Skeletal muscle satellite cell (primary cell): ENCODE measurements around the gene ANKRD36B. TPM values are rescaled to one million over a fixed set of nuclear protein-coding genes. Genes with fewer than 3 reads are reported as not detected.
"Not testable (repeated sequence)": the region's sequence is repeated elsewhere in the genome, so short reads cannot be mapped to it uniquely, and the experiment has no call there.

Experiments
- H3K27me3 ChIP-seq: 2 replicates; pipeline ENCODE4 v1.7.0; 2013; ENCODE audit warnings: low read length; ENCODE audit not compliant: control insufficient read depth, insufficient read depth
- H3K36me3 ChIP-seq: 2 replicates; pipeline ENCODE4 v1.7.0; 2013; ENCODE audit warnings: mild to moderate bottlenecking, control low read depth, low read length; ENCODE audit not compliant: insufficient read depth
- H3K4me1 ChIP-seq: 2 replicates; pipeline ENCODE4 v1.7.0; 2013; ENCODE audit warnings: low read length; ENCODE audit not compliant: control insufficient read depth, insufficient read depth
- H3K4me2 ChIP-seq: 2 replicates; pipeline ENCODE4 v1.7.0; 2013; ENCODE audit warnings: mild to moderate bottlenecking, low read length
- H3K4me3 ChIP-seq: 2 replicates; pipeline ENCODE4 v1.7.0; 2013; ENCODE audit warnings: low read length
- H3K9ac ChIP-seq: 2 replicates; pipeline ENCODE4 v1.7.0; 2013; ENCODE audit warnings: mild to moderate bottlenecking, low read depth, low read length, moderate library complexity
- H3K9me3 ChIP-seq: replicated peaks from 2 replicates; pipeline ENCODE4 v1.7.0; 2013; ENCODE audit warnings: mild to moderate bottlenecking, control low read depth, low read length
- total RNA-seq: library from RNA; depleted of rRNA; stranded (reverse); fragments of >200 nt; gene quantifications from 2 replicates; pipeline ENCODE4 v1.2.3, GENCODE V29; 2012; rRNA removed

The ANKRD36B gene
- total RNA-seq = 23.4 and 34.2 TPM in 2 replicates

- H3K27me3 ChIP-seq, H3K4me1 ChIP-seq, H3K36me3 ChIP-seq, H3K9me3 ChIP-seq: not testable (repeated sequence)
- Histone ChIP-seq H3K9ac (peak within 1 kb of the TSS; percentile 95), H3K4me3 (peak within 1 kb of the TSS; percentile 83), H3K4me2 (peak within 1 kb of the TSS; percentile 100)
Observed at GRCh38 chr2:97589598-97590510, at the start of gene ANKRD36B. ANKRD36B (minus strand) TSS chr2:97589877; CDS start chr2:97589685, 192 bp downstream.

- H3K4me2 ChIP-seq, H3K4me1 ChIP-seq, H3K9ac ChIP-seq, H3K27me3 ChIP-seq, H3K4me3 ChIP-seq, H3K9me3 ChIP-seq, H3K36me3 ChIP-seq: not testable (repeated sequence)
Observed at GRCh38 chr2:97626049-97626430, 36.4 kb upstream of the ANKRD36B start.

GRCh38 chr2:97625354-97626048, 35.8 kb upstream of the ANKRD36B start:
- H3K36me3 ChIP-seq, H3K9me3 ChIP-seq, H3K9ac ChIP-seq, H3K27me3 ChIP-seq, H3K4me3 ChIP-seq, H3K4me1 ChIP-seq, H3K4me2 ChIP-seq: not testable (repeated sequence)

GRCh38 chr2:97622976-97623375, 33.3 kb upstream of the ANKRD36B start:
- not testable (repeated sequence) for H3K36me3 ChIP-seq, H3K4me2 ChIP-seq, H3K4me3 ChIP-seq, H3K9ac ChIP-seq, H3K27me3 ChIP-seq, H3K9me3 ChIP-seq, H3K4me1 ChIP-seq

GRCh38 chr2:97620492-97620891, 30.8 kb upstream of the ANKRD36B start:
- not testable (repeated sequence) for H3K9ac ChIP-seq, H3K4me1 ChIP-seq, H3K4me2 ChIP-seq, H3K9me3 ChIP-seq, H3K27me3 ChIP-seq, H3K36me3 ChIP-seq, H3K4me3 ChIP-seq

- not testable (repeated sequence) for H3K4me3 ChIP-seq, H3K9ac ChIP-seq, H3K27me3 ChIP-seq, H3K4me1 ChIP-seq, H3K9me3 ChIP-seq, H3K36me3 ChIP-seq, H3K4me2 ChIP-seq
Observed at GRCh38 chr2:97618939-97619827, 29.5 kb upstream of the ANKRD36B start.

- H3K4me3 ChIP-seq = no peak overlapping the region
- H3K27me3 ChIP-seq = no peaks in the 10 kb centered on the region
- no peaks in the 10 kb centered on the region for H3K9me3 ChIP-seq
- no peak overlapping the region for H3K4me2 ChIP-seq
- H3K9ac ChIP-seq = no peak overlapping the region
- H3K4me1 ChIP-seq = no peaks in the 10 kb centered on the region
- H3K36me3 ChIP-seq = no peaks in the 10 kb centered on the region
Observed at GRCh38 chr2:97617911-97618310, 28.2 kb upstream of the ANKRD36B start.

GRCh38 chr2:97615746-97616145, 26.1 kb upstream of the ANKRD36B start:
- H3K27me3 ChIP-seq, H3K4me2 ChIP-seq, H3K9ac ChIP-seq, H3K9me3 ChIP-seq, H3K36me3 ChIP-seq, H3K4me1 ChIP-seq, H3K4me3 ChIP-seq: not testable (repeated sequence)

- H3K4me2 ChIP-seq, H3K4me3 ChIP-seq, H3K9ac ChIP-seq, H3K4me1 ChIP-seq, H3K27me3 ChIP-seq, H3K36me3 ChIP-seq, H3K9me3 ChIP-seq: not testable (repeated sequence)
Observed at GRCh38 chr2:97611895-97612294, 22.2 kb upstream of the ANKRD36B start.

GRCh38 chr2:97608745-97609144, 19.1 kb upstream of the ANKRD36B start:
- not testable (repeated sequence) for H3K36me3 ChIP-seq, H3K4me2 ChIP-seq, H3K9me3 ChIP-seq, H3K4me1 ChIP-seq, H3K4me3 ChIP-seq, H3K9ac ChIP-seq, H3K27me3 ChIP-seq

- not testable (repeated sequence) for H3K9ac ChIP-seq, H3K9me3 ChIP-seq, H3K4me1 ChIP-seq, H3K36me3 ChIP-seq, H3K4me3 ChIP-seq, H3K27me3 ChIP-seq, H3K4me2 ChIP-seq
Observed at GRCh38 chr2:97605524-97606339, 16.1 kb upstream of the ANKRD36B start.
